Measurements from ENCODE around the gene YBEY. TPM values are rescaled to one million over a fixed set of nuclear protein-coding genes. Genes with fewer than 3 reads are reported as not detected.

YBEY gene
- total and polyA plus RNA-seq, 3 experiments from 2014 or later, result 16.7 to 21.0 (median 18.6) TPM

DNA sequence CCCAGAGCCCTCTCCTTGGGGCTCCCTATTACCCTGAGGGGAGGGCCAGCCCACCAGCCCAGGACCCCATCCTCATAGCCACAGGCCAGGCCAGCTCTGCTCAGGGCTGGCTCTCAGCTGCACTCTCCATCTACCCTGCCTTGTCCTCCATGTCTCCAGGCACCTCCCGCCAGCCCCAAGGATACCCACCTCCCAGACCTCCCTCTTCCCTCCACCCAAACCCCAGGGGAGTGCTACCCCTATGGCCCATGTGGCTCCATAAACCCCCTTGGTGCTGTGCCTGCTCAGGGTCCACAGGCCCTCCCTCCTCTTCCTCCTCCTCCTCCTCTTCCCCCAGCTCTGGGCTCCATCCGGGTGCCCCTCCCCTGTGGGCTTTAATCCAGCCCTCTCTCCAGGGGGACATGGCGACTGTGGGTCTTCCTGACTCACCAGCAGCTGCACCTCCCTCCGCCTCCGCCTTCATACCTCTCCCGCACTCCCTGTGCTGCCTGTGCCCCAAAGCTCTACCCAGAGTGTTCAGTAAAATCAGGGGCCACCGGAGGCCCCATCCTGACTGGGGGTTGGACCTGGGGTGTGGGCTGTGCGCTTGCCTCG is 9.1 kb downstream of the YBEY start:
- Histone ChIP-seq H3K4me3 (ENCODE audit: low read length) (no peak overlapping the region), H3K36me3 (ENCODE audit: insufficient read depth, low read length) (peaks cover 6% of the 10 kb centered on the region), H3K9me3 (ENCODE audit: low read length) (no peaks in the 10 kb centered on the region), H3K27ac (ENCODE audit: low read depth, low read length) (no peak overlapping the region), H3K4me1 (ENCODE audit: insufficient read depth, low read length) (no peaks in the 10 kb centered on the region), H3K27me3 (ENCODE audit: insufficient read depth, low read length, poor library complexity, severe bottlenecking) (no peaks in the 10 kb centered on the region)
- H3K9me3 Mint-ChIP-seq, result peaks cover 0 to 2% (median 0%) of the 10 kb centered on the region in 5 donors
- H3K36me3 Mint-ChIP-seq, result peaks cover 0 to 12% (median 3%) of the 10 kb centered on the region in 3 donors
- DNase-seq, result no peak
- ChIA-PET CTCF (no interaction called here), POLR2A (no interaction called here)
- peaks cover 3 to 5% of the 10 kb centered on the region in 2 donors for H3K27me3 Mint-ChIP-seq
- H3K4me1 Mint-ChIP-seq, result peaks cover 0 to 26% (median 5%) of the 10 kb centered on the region in 3 donors
- H3K4me3 Mint-ChIP-seq, result no peak overlapping the region
- H3K27ac Mint-ChIP-seq, result peak overlapping the region in 3 of 8 donors; percentile 12 to 78 (median 24)

DNA sequence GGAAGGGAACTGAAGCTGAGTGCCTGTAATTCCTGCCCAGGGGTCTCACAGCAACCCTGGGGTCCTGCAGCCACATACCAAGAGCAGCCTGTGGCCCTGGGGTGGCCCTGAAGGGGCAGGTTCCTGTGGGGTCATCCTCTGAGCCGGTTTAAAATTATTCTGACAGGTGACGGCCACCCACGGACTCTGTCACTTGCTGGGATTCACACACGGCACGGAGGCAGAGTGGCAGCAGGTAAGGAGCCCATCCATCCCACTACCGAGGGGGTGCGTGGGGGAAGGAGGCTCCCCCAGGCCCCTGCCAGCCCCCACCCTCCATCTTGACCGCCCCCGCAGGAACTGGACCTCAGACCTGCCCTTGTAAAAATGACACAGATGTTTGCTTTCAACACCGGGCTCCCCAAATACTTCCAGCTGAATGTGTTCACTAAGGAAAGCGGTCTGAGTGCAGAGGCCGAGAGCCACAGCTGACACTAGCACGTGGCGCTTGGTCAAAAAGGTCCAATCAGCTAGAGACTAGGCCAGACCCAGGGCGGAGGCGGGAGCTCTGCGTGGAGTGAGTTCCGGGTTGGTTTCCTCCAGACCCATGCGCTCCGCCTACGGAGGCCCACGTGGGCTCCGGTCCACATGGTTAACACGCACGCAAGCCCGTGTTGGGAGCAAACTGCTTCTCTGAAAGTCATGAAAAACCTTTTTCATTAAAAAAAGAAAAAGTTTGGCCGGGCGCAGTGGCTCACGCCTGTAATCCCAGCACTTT is 10.0 kb downstream of the YBEY start:
- Mint-ChIP-seq H3K9me3 (peaks cover 0 to 2% (median 0%) of the 10 kb centered on the region in 5 donors), H3K4me1 (peaks cover 0 to 26% (median 5%) of the 10 kb centered on the region in 3 donors), H3K27me3 (peaks cover 3 to 5% of the 10 kb centered on the region in 2 donors), H3K36me3 (peaks cover 0 to 10% (median 3%) of the 10 kb centered on the region in 3 donors), H3K27ac (peak overlapping the region in 7 of 8 donors; percentile 30 to 82 (median 72)), H3K4me3 (peak overlapping the region in 6 of 7 donors; percentile 63 to 89 (median 74))
- Histone ChIP-seq H3K27me3 (ENCODE audit: insufficient read depth, low read length, poor library complexity, severe bottlenecking) (no peaks in the 10 kb centered on the region), H3K4me3 (ENCODE audit: low read length) (no peak overlapping the region), H3K36me3 (ENCODE audit: insufficient read depth, low read length) (peaks cover 6% of the 10 kb centered on the region), H3K4me1 (ENCODE audit: insufficient read depth, low read length) (no peaks in the 10 kb centered on the region), H3K27ac (ENCODE audit: low read depth, low read length) (no peak overlapping the region), H3K9me3 (ENCODE audit: low read length) (no peaks in the 10 kb centered on the region)
- ChIA-PET CTCF (no interaction called here), POLR2A (no interaction called here)
- peak in 3 of 5 donors; percentile 11 to 69 (median 44) for DNase-seq

DNA sequence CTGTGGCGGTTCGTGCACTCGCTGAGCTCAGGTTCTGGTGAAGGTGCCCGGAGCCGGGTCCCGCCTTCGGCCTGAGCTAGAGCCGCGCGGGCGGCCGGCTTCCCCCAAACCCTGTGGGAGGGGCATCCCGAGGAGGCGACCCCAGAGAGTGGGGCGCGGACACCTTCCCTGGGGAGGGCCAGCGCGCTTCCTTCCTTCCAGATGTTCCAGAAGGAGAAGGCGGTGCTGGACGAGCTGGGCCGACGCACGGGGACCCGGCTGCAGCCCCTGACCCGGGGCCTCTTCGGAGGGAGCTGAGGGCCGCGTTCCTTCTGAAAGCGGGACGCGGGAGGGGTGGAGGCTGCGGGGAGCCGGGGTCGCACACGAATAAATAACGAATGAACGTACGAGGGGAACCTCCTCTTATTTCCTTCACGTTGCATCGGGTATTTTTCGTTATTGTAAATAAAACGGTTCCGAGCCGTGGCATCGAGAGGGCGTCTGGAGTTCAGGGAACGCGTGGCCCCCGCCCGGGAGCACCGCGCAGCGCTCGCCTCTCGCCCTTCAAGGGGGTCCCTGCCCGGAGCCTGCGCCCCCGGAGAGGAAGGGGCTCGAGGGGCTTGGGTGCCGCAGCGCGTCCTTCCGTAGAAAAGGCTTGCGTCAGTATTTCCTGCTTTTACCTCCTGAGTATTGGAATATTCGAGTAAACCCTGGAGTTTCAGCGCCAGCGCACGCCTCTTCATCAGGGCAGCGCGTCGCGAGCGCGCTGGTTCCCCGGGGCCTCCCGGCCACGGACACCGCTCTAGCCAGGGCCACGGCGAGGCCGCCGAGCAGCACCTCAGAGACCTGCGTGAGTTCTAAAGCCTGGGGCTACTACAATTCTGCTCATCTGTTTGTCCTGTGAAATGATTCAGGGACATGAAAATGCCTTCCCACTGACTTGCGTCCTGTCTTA is 11.5 kb downstream of the YBEY start:
- Mint-ChIP-seq H3K36me3 (no peaks in the 10 kb centered on the region), H3K27me3 (peaks cover 3 to 5% of the 10 kb centered on the region in 2 donors), H3K4me3 (peak overlapping the region; percentile 65 to 83 (median 73)), H3K4me1 (peaks cover 0 to 26% (median 3%) of the 10 kb centered on the region in 3 donors), H3K9me3 (peaks cover 0 to 2% (median 0%) of the 10 kb centered on the region in 5 donors), H3K27ac (peak overlapping the region in 3 of 8 donors; percentile 50 to 70 (median 66))
- Histone ChIP-seq H3K4me1 (ENCODE audit: insufficient read depth, low read length) (no peaks in the 10 kb centered on the region), H3K9me3 (ENCODE audit: low read length) (no peaks in the 10 kb centered on the region), H3K27ac (ENCODE audit: low read depth, low read length) (no peak overlapping the region), H3K36me3 (ENCODE audit: insufficient read depth, low read length) (no peaks in the 10 kb centered on the region), H3K27me3 (ENCODE audit: insufficient read depth, low read length, poor library complexity, severe bottlenecking) (no peaks in the 10 kb centered on the region), H3K4me3 (ENCODE audit: low read length) (no peak overlapping the region)
- ChIA-PET POLR2A (no interaction called here), CTCF (interaction anchor here (1.1 kb wide), 1 partner anchor 145 kb away, joined by 3 read pairs; no protein-coding TSS in a partner anchor)
- DNase-seq, result no peak

DNA sequence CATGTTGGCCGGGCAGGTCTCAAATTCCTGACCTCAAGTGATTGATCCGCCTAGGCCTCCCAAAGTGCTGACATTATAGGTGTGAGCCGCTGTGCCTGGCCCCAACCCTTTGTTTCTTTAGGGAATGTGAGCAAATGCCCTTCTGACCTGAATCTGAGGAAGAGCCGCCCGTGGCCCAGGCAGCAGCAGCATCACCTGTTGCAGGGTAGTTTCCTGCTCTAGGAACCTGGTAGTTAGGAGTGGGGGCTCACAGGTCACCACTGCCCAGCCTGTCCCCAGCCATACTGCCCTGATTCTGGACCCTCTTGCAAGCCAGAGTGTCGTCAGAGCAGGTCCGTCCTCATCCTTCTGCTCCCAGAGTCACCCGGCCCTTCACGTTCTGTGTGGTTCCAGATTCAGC is 13.0 kb downstream of the YBEY start:
- DNase-seq, result no peak
- peaks cover 0 to 3% (median 0%) of the 10 kb centered on the region in 3 donors for H3K36me3 Mint-ChIP-seq
- ChIA-PET CTCF (no interaction called here), POLR2A (no interaction called here)
- H3K9me3 Mint-ChIP-seq, result peaks cover 0 to 2% (median 0%) of the 10 kb centered on the region in 5 donors
- peaks cover 0 to 26% (median 3%) of the 10 kb centered on the region in 3 donors for H3K4me1 Mint-ChIP-seq
- H3K9me3 ChIP-seq (ENCODE audit: low read length), result no peaks in the 10 kb centered on the region
- no peaks in the 10 kb centered on the region for H3K27me3 ChIP-seq (ENCODE audit: insufficient read depth, low read length, poor library complexity, severe bottlenecking)
- peaks cover 3 to 5% of the 10 kb centered on the region in 2 donors for H3K27me3 Mint-ChIP-seq
- H3K4me3 Mint-ChIP-seq, result peak overlapping the region in 2 of 7 donors; percentile 28 to 64
- H3K4me3 ChIP-seq (ENCODE audit: low read length), result no peak overlapping the region
- no peak overlapping the region for H3K27ac ChIP-seq (ENCODE audit: low read depth, low read length)
- no peaks in the 10 kb centered on the region for H3K36me3 ChIP-seq (ENCODE audit: insufficient read depth, low read length)
- H3K27ac Mint-ChIP-seq, result no peak overlapping the region
- H3K4me1 ChIP-seq (ENCODE audit: insufficient read depth, low read length), result no peaks in the 10 kb centered on the region

DNA sequence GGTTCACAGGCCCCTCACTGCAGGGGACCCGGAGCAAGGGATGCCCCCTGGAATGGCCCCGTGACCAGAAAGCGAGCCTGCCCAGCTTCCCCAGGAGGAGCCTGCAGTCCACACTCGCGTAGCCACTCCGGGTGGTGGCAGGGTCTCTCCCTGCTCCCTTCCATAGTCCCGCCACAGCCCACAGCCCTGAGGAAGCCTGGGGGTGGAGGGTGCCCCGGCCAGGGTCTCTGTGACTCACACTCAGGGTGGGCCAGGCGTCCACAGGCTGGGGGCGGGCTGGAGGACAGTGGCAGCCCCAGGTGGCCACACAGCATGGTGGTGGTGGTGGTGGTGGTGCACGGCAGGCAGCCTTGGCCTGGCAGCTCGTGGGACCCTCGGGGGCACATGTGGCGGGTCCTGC is 15.6 kb downstream of the YBEY start:
- POLR2A ChIA-PET, result no interaction called here
- H3K4me1 Mint-ChIP-seq, result peaks cover 0 to 8% (median 0%) of the 10 kb centered on the region in 3 donors
- H3K4me3 ChIP-seq (ENCODE audit: low read length), result no peak overlapping the region
- CTCF ChIA-PET, result no interaction called here
- no peaks in the 10 kb centered on the region for H3K4me1 ChIP-seq (ENCODE audit: insufficient read depth, low read length)
- DNase-seq, result no peak
- H3K27ac ChIP-seq (ENCODE audit: low read depth, low read length), result no peak overlapping the region
- no peaks in the 10 kb centered on the region for H3K36me3 ChIP-seq (ENCODE audit: insufficient read depth, low read length)
- no peak overlapping the region for H3K27ac Mint-ChIP-seq
- H3K27me3 Mint-ChIP-seq, result peaks cover 0 to 3% of the 10 kb centered on the region in 2 donors
- peaks cover 5 to 10% (median 7%) of the 10 kb centered on the region in 3 donors for H3K36me3 Mint-ChIP-seq
- H3K4me3 Mint-ChIP-seq, result no peak overlapping the region
- no peaks in the 10 kb centered on the region for H3K27me3 ChIP-seq (ENCODE audit: insufficient read depth, low read length, poor library complexity, severe bottlenecking)
- H3K9me3 Mint-ChIP-seq, result no peaks in the 10 kb centered on the region
- no peaks in the 10 kb centered on the region for H3K9me3 ChIP-seq (ENCODE audit: low read length)

DNA sequence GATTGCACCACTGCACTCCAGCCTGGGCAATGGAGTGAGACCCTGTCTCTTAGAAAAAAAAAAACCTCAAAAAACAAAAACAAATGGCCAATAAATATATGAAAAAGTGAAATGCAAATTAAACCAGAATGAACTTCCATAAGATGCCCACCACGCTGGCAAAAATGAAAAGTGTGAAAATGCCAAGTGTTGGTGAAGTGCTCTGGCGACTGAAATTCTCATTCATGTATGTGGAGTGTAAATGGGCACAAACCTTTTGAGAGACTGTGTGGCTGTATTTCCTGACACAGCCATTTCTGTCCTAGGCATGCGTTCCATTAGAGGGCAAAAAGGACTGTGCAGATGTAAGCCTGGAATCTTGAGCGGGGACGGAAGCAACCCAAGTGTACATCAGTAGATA is 18.3 kb downstream of the YBEY start:
- CTCF ChIA-PET, result no interaction called here
- POLR2A ChIA-PET, result no interaction called here
- Mint-ChIP-seq H3K4me3 (no peak overlapping the region), H3K9me3 (no peaks in the 10 kb centered on the region), H3K27me3 (no peaks in the 10 kb centered on the region), H3K4me1 (no peaks in the 10 kb centered on the region), H3K27ac (peak overlapping the region in 1 of 8 donors; percentile 74), H3K36me3 (peaks cover 6 to 10% (median 7%) of the 10 kb centered on the region in 3 donors)
- Histone ChIP-seq H3K4me3 (ENCODE audit: low read length) (no peak overlapping the region), H3K4me1 (ENCODE audit: insufficient read depth, low read length) (no peaks in the 10 kb centered on the region), H3K27ac (ENCODE audit: low read depth, low read length) (no peak overlapping the region), H3K36me3 (ENCODE audit: insufficient read depth, low read length) (no peaks in the 10 kb centered on the region), H3K27me3 (ENCODE audit: insufficient read depth, low read length, poor library complexity, severe bottlenecking) (no peaks in the 10 kb centered on the region), H3K9me3 (ENCODE audit: low read length) (no peaks in the 10 kb centered on the region)
- DNase-seq, result no peak

DNA sequence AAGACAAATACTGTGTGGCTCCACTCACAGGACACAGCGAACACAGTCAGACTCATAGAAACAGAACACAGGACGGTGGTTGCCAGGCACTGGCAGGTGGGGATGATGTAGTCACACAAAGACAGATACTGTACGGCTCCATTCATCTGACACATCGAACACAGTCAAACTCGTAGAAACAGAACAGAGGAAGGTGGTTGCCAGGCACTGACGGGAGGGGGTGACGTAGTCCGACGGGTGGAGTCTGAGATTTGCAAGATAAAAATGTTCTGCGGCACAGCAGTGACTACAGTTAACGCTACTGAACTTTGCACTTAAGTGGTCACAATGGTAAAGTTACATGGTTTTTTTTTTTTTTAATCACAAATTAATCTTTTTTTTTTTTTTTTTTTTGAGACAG is 18.8 kb downstream of the YBEY start:
- H3K9me3 ChIP-seq (ENCODE audit: low read length), result no peaks in the 10 kb centered on the region
- H3K4me1 Mint-ChIP-seq, result no peaks in the 10 kb centered on the region
- no peaks in the 10 kb centered on the region for H3K9me3 Mint-ChIP-seq
- DNase-seq, result no peak
- H3K36me3 Mint-ChIP-seq, result peaks cover 6 to 10% (median 7%) of the 10 kb centered on the region in 3 donors
- H3K27me3 Mint-ChIP-seq, result no peaks in the 10 kb centered on the region
- ChIA-PET POLR2A (no interaction called here), CTCF (no interaction called here)
- no peak overlapping the region for H3K27ac ChIP-seq (ENCODE audit: low read depth, low read length)
- H3K36me3 ChIP-seq (ENCODE audit: insufficient read depth, low read length), result no peaks in the 10 kb centered on the region
- H3K4me3 ChIP-seq (ENCODE audit: low read length), result no peak overlapping the region
- H3K4me1 ChIP-seq (ENCODE audit: insufficient read depth, low read length), result no peaks in the 10 kb centered on the region
- H3K27ac Mint-ChIP-seq, result peak overlapping the region in 2 of 8 donors; percentile 22 to 74
- H3K4me3 Mint-ChIP-seq, result no peak overlapping the region
- H3K27me3 ChIP-seq (ENCODE audit: insufficient read depth, low read length, poor library complexity, severe bottlenecking), result no peaks in the 10 kb centered on the region
